Progenitor cell of endocrine pancreas (in vitro differentiated cells): ENCODE measurements around the gene PHF19. TPM values are rescaled to one million over a fixed set of nuclear protein-coding genes. Genes with fewer than 3 reads are reported as not detected.

Source experiments
- DNase-seq: peaks from one replicate; pipeline ENCODE4 v3.0.0; 2021; ENCODE audit warnings: low spot score; ENCODE audit not compliant: unreplicated experiment
- H3K27ac Mint-ChIP-seq: 2 replicates; pipeline ENCODE4 v1.8.0; 2021; ENCODE audit warnings: mild to moderate bottlenecking, moderate library complexity, mixed read lengths
- H3K27me3 Mint-ChIP-seq: 2 replicates; pipeline ENCODE4 v1.8.0; 2021; ENCODE audit warnings: mixed read lengths
- H3K36me3 Mint-ChIP-seq: 2 replicates; pipeline ENCODE4 v1.8.0; 2022; ENCODE audit warnings: mixed read lengths; ENCODE audit not compliant: insufficient read depth
- H3K4me1 Mint-ChIP-seq: 2 replicates; pipeline ENCODE4 v1.8.0; 2021; ENCODE audit warnings: low read depth, mixed read lengths
- H3K4me3 Mint-ChIP-seq: 2 replicates; pipeline ENCODE4 v1.8.0; 2021; ENCODE audit warnings: low read depth, mild to moderate bottlenecking, moderate library complexity, mixed read lengths
- H3K9me3 Mint-ChIP-seq: 2 replicates; pipeline ENCODE4 v1.8.0; 2021; ENCODE audit warnings: low read depth, mixed read lengths
- total RNA-seq: library from RNA; stranded (reverse); gene quantifications from 2 replicates; pipeline ENCODE4 v1.2.1, GENCODE V29; 2021
- TF ChIP-seq, protein P1 (sequence below): fragments of 200-600 bp; sonication (generic); IDR thresholded peaks from one replicate; pipeline ENCODE4 v1.5.0; 2021; ENCODE audit warnings: antibody characterized with exemption, mild to moderate bottlenecking; ENCODE audit not compliant: unreplicated experiment

Gene PHF19
- total RNA-seq, 1 donor from 2014 or later = 27.2 TPM

DNA sequence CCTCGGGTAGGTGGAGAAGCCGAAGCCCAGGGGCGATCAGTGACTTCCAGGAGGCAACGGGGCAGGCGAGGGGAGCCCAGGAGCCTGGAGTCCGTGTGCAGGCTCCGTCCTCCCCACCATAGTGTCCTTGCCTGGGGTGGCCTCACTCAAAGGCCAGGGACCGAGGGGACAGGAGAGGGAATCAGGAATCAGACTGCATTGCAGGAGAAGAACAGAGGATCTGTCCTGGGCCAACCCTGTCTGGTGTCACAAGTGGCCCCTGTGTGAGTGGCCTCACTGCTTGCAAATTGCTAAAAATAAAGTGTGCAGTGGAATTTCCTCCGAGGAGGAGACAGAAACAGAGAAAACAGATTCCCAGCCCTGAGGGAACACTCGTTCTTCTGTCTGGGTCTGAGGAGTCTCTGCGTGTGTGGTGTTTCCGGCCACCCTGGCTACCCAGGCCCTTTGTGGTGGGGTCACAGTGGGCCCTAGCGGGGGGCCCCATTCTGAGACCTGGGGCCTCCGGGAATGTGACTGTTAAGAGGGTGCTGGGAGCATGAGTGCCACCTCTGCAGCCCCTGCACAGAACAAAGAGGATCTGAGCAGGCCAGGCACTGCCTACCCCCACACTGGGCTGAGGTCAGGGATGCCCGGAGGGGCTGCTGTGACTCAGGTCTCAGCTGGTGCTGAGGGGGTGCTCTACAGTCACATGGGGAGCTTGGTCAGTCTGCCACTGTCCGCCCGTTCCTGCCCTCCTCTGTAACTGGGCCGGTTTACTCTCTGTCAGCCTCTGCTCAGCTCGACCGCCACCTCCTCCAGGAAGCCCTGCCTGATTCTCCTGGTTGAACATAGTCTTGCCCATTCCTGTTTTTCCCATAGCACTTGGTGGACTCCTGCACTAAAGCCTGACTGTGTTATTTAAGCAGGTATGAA lies 42.2 kb upstream of the PHF19 start:
- Mint-ChIP-seq H3K4me3 (no peak overlapping the region), H3K27me3 (no peaks in the 10 kb centered on the region), H3K4me1 (peaks cover 16% of the 10 kb centered on the region), H3K27ac (no peak overlapping the region), H3K36me3 (peaks cover 3% of the 10 kb centered on the region), H3K9me3 (no peaks in the 10 kb centered on the region)
- TF ChIP-seq, protein P1, sequence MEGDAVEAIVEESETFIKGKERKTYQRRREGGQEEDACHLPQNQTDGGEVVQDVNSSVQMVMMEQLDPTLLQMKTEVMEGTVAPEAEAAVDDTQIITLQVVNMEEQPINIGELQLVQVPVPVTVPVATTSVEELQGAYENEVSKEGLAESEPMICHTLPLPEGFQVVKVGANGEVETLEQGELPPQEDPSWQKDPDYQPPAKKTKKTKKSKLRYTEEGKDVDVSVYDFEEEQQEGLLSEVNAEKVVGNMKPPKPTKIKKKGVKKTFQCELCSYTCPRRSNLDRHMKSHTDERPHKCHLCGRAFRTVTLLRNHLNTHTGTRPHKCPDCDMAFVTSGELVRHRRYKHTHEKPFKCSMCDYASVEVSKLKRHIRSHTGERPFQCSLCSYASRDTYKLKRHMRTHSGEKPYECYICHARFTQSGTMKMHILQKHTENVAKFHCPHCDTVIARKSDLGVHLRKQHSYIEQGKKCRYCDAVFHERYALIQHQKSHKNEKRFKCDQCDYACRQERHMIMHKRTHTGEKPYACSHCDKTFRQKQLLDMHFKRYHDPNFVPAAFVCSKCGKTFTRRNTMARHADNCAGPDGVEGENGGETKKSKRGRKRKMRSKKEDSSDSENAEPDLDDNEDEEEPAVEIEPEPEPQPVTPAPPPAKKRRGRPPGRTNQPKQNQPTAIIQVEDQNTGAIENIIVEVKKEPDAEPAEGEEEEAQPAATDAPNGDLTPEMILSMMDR = no peak
- DNase-seq = no peak

DNA sequence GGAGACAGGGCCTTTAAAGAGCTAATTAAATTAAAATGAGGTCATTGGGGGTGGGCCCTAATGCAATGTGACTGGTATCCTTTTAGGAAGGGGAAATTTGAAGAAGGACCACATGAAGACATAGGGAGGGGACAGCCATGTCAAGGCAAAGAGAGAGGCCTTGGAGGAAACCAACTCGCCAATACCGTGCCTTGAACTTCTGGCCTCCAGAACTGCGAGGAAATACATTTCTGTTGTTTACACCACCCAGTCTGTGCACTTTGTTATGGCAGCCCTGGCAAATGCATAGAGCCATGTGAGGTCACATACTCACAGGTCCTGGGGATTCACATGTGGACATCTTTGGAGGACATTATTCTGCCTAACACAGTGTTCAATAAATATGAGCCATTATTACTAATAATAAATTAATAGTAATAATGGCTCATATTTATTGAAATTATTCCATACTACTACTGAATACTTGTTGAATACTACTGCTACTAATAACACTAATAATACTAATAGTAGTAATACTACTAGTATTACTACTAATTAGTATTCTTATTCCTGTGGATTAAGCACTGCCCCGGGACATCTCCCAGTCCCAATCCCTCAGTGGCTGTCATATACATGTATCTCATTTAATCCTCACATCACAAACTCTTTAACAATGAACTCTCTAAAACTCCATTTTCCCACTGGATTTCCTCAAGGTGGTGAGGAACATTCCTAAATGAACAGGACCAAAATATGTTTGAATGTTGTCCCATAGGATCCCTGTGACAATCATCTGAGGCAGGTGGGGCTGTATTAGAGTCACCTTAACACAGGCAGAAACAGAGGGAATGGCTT lies 41.2 kb upstream of the PHF19 start:
- H3K4me3 Mint-ChIP-seq = no peak overlapping the region
- H3K9me3 Mint-ChIP-seq = no peaks in the 10 kb centered on the region
- H3K27ac Mint-ChIP-seq = no peak overlapping the region
- H3K27me3 Mint-ChIP-seq = no peaks in the 10 kb centered on the region
- DNase-seq = no peak
- peaks cover 3% of the 10 kb centered on the region for H3K36me3 Mint-ChIP-seq
- peaks cover 16% of the 10 kb centered on the region for H3K4me1 Mint-ChIP-seq
- TF ChIP-seq, protein P1 = no peak

- TF ChIP-seq, protein P1 = no peak
- no peaks in the 10 kb centered on the region for H3K27me3 Mint-ChIP-seq
- peaks cover 5% of the 10 kb centered on the region for H3K36me3 Mint-ChIP-seq
- no peak overlapping the region for H3K4me3 Mint-ChIP-seq
- no peak overlapping the region for H3K27ac Mint-ChIP-seq
- peaks cover 9% of the 10 kb centered on the region for H3K4me1 Mint-ChIP-seq
- no peaks in the 10 kb centered on the region for H3K9me3 Mint-ChIP-seq
- no peak for DNase-seq
Measured at GRCh38 chr9:120916991-120917880, 40.2 kb upstream of the PHF19 start.

DNA sequence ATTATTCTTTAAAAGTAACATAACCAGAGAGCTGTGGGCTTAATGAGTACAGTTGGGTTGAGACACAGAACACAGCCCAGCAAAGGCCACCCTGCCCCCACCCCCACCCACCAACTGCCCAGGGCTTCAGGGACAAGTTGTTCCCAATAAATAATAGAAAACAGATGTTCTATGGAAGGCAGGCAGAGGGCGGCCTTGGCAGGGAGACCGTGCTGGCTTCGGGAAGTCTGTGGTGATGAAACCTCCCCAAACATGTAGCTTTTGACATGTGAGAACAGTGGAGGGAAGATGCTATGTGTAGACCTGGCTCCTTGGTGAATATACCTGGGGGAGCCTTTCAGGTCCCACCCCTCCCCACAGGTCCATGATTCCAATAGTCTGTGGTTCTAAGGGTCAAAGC lies 39.6 kb upstream of the PHF19 start:
- Mint-ChIP-seq H3K27me3 (no peaks in the 10 kb centered on the region), H3K27ac (no peak overlapping the region), H3K4me1 (peaks cover 2% of the 10 kb centered on the region), H3K4me3 (no peak overlapping the region), H3K36me3 (peaks cover 5% of the 10 kb centered on the region), H3K9me3 (no peaks in the 10 kb centered on the region)
- no peak for DNase-seq
- TF ChIP-seq, protein P1 = no peak
